CD4-positive, alpha-beta T cell (primary cell): ENCODE measurements around the gene CLOCK. TPM values are rescaled to one million over a fixed set of nuclear protein-coding genes. Genes with fewer than 3 reads are reported as not detected.

Source experiments
- ATAC-seq: fragments of 200-7000 bp; cut with Tn5 transposase; one replicate; pipeline ENCODE4 v1.10.0; 2022; ENCODE audit warnings: mild to moderate bottlenecking; ENCODE audit not compliant: poor library complexity
- CTCF ChIA-PET: fragments of 350-600 bp; sonication (Branson Sonifier 250); formaldehyde crosslinking; loops from one replicate; lab custom pipeline; 2021; ENCODE audit warnings: antibody characterized with exemption, inconsistent platforms; lab: Charles Lee
- POLR2A ChIA-PET: fragments of 350-600 bp; sonication (Branson Sonifier 250); formaldehyde crosslinking; loops from one replicate; lab custom pipeline; 2021; ENCODE audit warnings: antibody characterized with exemption, inconsistent platforms; lab: Charles Lee
- DNase-seq, 14 experiments: peaks; one replicate each; pipeline ENCODE4 v3.0.0-alpha.2; 2013 to 2020; ENCODE audit warnings: mixed read lengths in 2 of 14
- H3K27ac ChIP-seq, 2 donors: one replicate each; pipeline versions ENCODE4 v1.5.1 to v1.7.0; 2013; ENCODE audit warnings: low read length in 2 of 2, low read depth in 1 of 2, mild to moderate bottlenecking in 1 of 2
- H3K27me3 ChIP-seq, 2 experiments: 1 replicate in 1 of 2; 2 replicates in 1 of 2; pipeline versions ENCODE4 v1.6.1 to v1.7.0; 2013; ENCODE audit warnings: low read length in 2 of 2, control low read depth in 1 of 2, mild to moderate bottlenecking in 1 of 2, moderate library complexity in 1 of 2; ENCODE audit not compliant: insufficient read depth in 2 of 2, control insufficient read depth in 1 of 2
- H3K36me3 ChIP-seq: one replicate; pipeline ENCODE4 v1.6.1; 2013; ENCODE audit warnings: low read length, control low read depth; ENCODE audit not compliant: insufficient read depth
- H3K4me1 ChIP-seq: one replicate; pipeline ENCODE4 v1.6.1; 2013; ENCODE audit warnings: low read length, control low read depth; ENCODE audit not compliant: insufficient read depth
- H3K4me3 ChIP-seq: one replicate; pipeline ENCODE4 v1.5.1; 2013; ENCODE audit warnings: mild to moderate bottlenecking, low read length, moderate library complexity
- H3K9me3 ChIP-seq, 2 experiments: 1 replicate in 1 of 2; 2 replicates in 1 of 2; pipeline versions ENCODE4 v1.6.1 to v1.7.0; 2013; ENCODE audit warnings: low read length in 2 of 2, mild to moderate bottlenecking in 2 of 2, control low read depth in 1 of 2, moderate library complexity in 1 of 2; ENCODE audit not compliant: control insufficient read depth in 1 of 2, insufficient read depth in 1 of 2
- H3K27ac Mint-ChIP-seq: one replicate; pipeline ENCODE4 v1.8.0; 2020; ENCODE audit warnings: mixed read lengths
- H3K27me3 Mint-ChIP-seq: one replicate; pipeline ENCODE4 v1.8.0; 2021; ENCODE audit warnings: mixed read lengths
- H3K36me3 Mint-ChIP-seq: one replicate; pipeline ENCODE4 v1.8.0; 2021; ENCODE audit warnings: low read depth, mixed read lengths
- H3K4me1 Mint-ChIP-seq: one replicate; pipeline ENCODE4 v1.8.0; 2021; ENCODE audit warnings: low read depth, mixed read lengths
- H3K4me3 Mint-ChIP-seq: one replicate; pipeline ENCODE4 v1.8.0; 2020; ENCODE audit warnings: mild to moderate bottlenecking, mixed read lengths
- H3K9me3 Mint-ChIP-seq: one replicate; pipeline ENCODE4 v1.8.0; 2020; ENCODE audit warnings: mixed read lengths
- intact Hi-C, 2 experiments: fragments of 100-400 bp; cut with DNase I in 1 of 2; cut with micrococcal nuclease in 1 of 2; formaldehyde crosslinking; loops; one replicate each; pipeline versions ENCODE4 v1.15.1 to v1.9.0; 2023 to 2025; cut with DNase I, micrococcal nuclease
- total RNA-seq, 174 experiments: library from RNA in 2 of 174; stranded (reverse) in 2 of 174; gene quantifications; one replicate each; pipeline ENCODE4 v1.2.3 and lab custom pipeline; 2021 to 2026
- TF ChIP-seq, protein P1 (sequence below): fragments of 200-600 bp; IDR thresholded peaks from one replicate; pipeline ENCODE4 v1.8.0; 2022; ENCODE audit warnings: antibody characterized with exemption, mild to moderate bottlenecking

Gene CLOCK
- total RNA-seq, 2 experiments from 2014 or later = 4.9 to 5.6 TPM

DNA sequence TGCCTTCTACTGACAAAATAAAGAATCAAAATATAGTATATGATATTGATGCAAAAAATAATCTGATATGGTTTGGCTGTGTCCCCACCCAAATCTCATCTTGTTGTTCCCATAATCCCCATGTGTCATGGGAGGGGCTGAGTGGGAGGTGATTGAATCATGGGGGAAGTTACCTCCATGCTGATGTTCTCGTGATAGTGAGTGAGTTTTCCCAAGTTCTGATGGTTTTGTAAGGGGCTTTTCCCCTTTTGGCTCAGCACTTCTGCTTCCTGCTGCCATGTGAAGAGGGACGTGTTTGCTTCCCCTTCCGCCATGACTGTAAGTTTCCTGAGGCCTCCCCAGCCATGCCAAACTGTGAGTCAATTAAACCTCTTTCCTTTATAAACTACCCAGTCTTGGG is 80.7 kb downstream of the CLOCK start:
- no peak for DNase-seq
- Mint-ChIP-seq H3K4me1 (no peaks in the 10 kb centered on the region), H3K27me3 (no peaks in the 10 kb centered on the region), H3K36me3 (peaks cover 32% of the 10 kb centered on the region), H3K9me3 (peaks cover 2% of the 10 kb centered on the region), H3K4me3 (no peak overlapping the region), H3K27ac (no peak overlapping the region)
- H3K4me1 ChIP-seq = no peaks in the 10 kb centered on the region
- ChIA-PET CTCF (no interaction called here), POLR2A (no interaction called here)
- ATAC-seq = no peak
- no peaks in the 10 kb centered on the region for H3K27me3 ChIP-seq
- intact Hi-C loops = no loop called here
- no peak overlapping the region for H3K27ac ChIP-seq
- peaks cover 8% of the 10 kb centered on the region for H3K36me3 ChIP-seq
- TF ChIP-seq, protein P1, sequence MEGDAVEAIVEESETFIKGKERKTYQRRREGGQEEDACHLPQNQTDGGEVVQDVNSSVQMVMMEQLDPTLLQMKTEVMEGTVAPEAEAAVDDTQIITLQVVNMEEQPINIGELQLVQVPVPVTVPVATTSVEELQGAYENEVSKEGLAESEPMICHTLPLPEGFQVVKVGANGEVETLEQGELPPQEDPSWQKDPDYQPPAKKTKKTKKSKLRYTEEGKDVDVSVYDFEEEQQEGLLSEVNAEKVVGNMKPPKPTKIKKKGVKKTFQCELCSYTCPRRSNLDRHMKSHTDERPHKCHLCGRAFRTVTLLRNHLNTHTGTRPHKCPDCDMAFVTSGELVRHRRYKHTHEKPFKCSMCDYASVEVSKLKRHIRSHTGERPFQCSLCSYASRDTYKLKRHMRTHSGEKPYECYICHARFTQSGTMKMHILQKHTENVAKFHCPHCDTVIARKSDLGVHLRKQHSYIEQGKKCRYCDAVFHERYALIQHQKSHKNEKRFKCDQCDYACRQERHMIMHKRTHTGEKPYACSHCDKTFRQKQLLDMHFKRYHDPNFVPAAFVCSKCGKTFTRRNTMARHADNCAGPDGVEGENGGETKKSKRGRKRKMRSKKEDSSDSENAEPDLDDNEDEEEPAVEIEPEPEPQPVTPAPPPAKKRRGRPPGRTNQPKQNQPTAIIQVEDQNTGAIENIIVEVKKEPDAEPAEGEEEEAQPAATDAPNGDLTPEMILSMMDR = no peak
- H3K4me3 ChIP-seq = no peak overlapping the region
- H3K9me3 ChIP-seq = no peaks in the 10 kb centered on the region

DNA sequence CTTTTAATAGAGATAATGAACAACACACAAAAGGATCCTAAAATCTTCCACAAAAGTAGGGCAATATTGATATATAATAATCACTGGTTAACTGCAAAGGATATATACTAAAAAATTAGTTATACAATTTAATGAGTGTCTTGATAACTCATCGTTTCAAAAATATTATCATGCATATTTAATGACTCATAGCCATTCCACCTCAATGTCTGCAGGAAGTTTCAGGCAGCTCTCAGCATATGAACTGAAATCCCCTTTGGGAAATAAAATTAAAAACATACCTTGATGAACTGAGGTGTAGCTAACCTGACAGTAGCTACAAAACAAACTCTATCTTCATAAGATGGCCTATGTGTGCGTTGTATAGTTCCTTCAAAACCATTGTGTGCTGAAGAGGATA is 88.1 kb downstream of the CLOCK start:
- ATAC-seq = no peak
- Histone ChIP-seq H3K9me3 (no peaks in the 10 kb centered on the region), H3K27me3 (no peaks in the 10 kb centered on the region), H3K36me3 (peaks cover 2% of the 10 kb centered on the region), H3K4me3 (no peak overlapping the region), H3K27ac (no peak overlapping the region), H3K4me1 (no peaks in the 10 kb centered on the region)
- intact Hi-C loops = loop anchor here in 1 of 2 experiments (10.0 kb wide), 1 partner anchor 276 kb away; no protein-coding TSS in a partner anchor
- Mint-ChIP-seq H3K27me3 (no peaks in the 10 kb centered on the region), H3K9me3 (no peaks in the 10 kb centered on the region), H3K27ac (no peak overlapping the region), H3K36me3 (peaks cover 26% of the 10 kb centered on the region), H3K4me3 (no peak overlapping the region), H3K4me1 (no peaks in the 10 kb centered on the region)
- no peak for DNase-seq
- POLR2A ChIA-PET = no interaction called here
- CTCF ChIA-PET = no interaction called here
- TF ChIP-seq, protein P1 = no peak

DNA sequence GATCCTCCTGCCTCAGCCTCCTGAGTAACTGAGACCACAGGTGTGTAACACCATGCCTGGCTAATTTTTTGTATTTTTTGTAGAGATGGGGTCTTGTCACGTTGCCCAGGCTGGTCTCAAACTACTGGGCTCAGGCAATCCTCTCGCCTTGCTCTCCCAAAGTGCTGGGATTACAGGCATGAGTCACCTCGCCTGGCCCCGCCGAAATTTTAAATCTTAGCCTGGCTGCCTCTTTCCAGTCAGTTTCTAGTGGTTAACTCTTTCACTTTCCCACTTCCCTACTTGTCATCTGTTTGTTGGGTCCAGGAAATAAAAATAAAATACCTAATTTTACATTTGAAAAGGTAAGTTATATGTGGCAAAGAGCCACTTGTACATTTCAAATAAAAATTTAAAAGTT is 88.5 kb downstream of the CLOCK start:
- no peaks in the 10 kb centered on the region for H3K27me3 Mint-ChIP-seq
- DNase-seq = no peak
- Histone ChIP-seq H3K27me3 (no peaks in the 10 kb centered on the region), H3K9me3 (no peaks in the 10 kb centered on the region), H3K27ac (no peak overlapping the region), H3K4me1 (no peaks in the 10 kb centered on the region), H3K36me3 (peaks cover 2% of the 10 kb centered on the region), H3K4me3 (no peak overlapping the region)
- TF ChIP-seq, protein P1 = no peak
- H3K27ac Mint-ChIP-seq = no peak overlapping the region
- ChIA-PET CTCF (no interaction called here), POLR2A (no interaction called here)
- intact Hi-C loops = loop anchor here in 1 of 2 experiments (10.0 kb wide), 1 partner anchor 277 kb away; no protein-coding TSS in a partner anchor
- H3K4me1 Mint-ChIP-seq = no peaks in the 10 kb centered on the region
- H3K4me3 Mint-ChIP-seq = no peak overlapping the region
- no peak for ATAC-seq
- peaks cover 26% of the 10 kb centered on the region for H3K36me3 Mint-ChIP-seq
- H3K9me3 Mint-ChIP-seq = no peaks in the 10 kb centered on the region
